Measurements from ENCODE around the gene EIF3I.

GRCh38 chr1:32198237-32199042 is 23.8 kb upstream of the EIF3I start:
- TF ChIP-seq REST (IDR thresholded peaks at IDR 0.05; ENCODE audit: low read depth) (no peak), USF1 (IDR thresholded peaks at IDR 0.05) (no peak), EP300 (IDR thresholded peaks at IDR 0.05; ENCODE audit: borderline replicate concordance) (no peak)
